ENCODE data around the gene SERPINA12. TPM values are rescaled to one million over a fixed set of nuclear protein-coding genes. Genes with fewer than 3 reads are reported as not detected.

SERPINA12 gene
- total RNA-seq, 1 donor from 2014 or later = not detected

GRCh38 chr14:94548999-94549985 lies 40.0 kb upstream of the SERPINA12 start:
- Histone ChIP-seq H3K4me3 (ENCODE audit: low read depth, low read length) (no peak overlapping the region), H3K27me3 (ENCODE audit: control insufficient read depth, insufficient read depth, low read length) (no peaks in the 10 kb centered on the region), H3K36me3 (ENCODE audit: control insufficient read depth, insufficient read depth, low read length) (no peaks in the 10 kb centered on the region)
- DNase-seq (ENCODE audit: low read depth) = peak; percentile 9
- TF ChIP-seq CTCF (IDR thresholded peaks at IDR 0.05; ENCODE audit: insufficient read depth, low read length, poor library complexity, severe bottlenecking) = peak; percentile 86

- Histone ChIP-seq H3K36me3 (ENCODE audit: control insufficient read depth, insufficient read depth, low read length) (no peaks in the 10 kb centered on the region), H3K4me3 (ENCODE audit: low read depth, low read length) (no peak overlapping the region), H3K27me3 (ENCODE audit: control insufficient read depth, insufficient read depth, low read length) (no peaks in the 10 kb centered on the region)
- no peak for TF ChIP-seq CTCF (IDR thresholded peaks at IDR 0.05; ENCODE audit: insufficient read depth, low read length, poor library complexity, severe bottlenecking)
- DNase-seq (ENCODE audit: low read depth) = no peak
Measured at GRCh38 chr14:94548131-94548998, 39.1 kb upstream of the SERPINA12 start.

GRCh38 chr14:94547726-94548125 lies 38.5 kb upstream of the SERPINA12 start:
- no peak overlapping the region for H3K4me3 ChIP-seq (ENCODE audit: low read depth, low read length)
- TF ChIP-seq CTCF (IDR thresholded peaks at IDR 0.05; ENCODE audit: insufficient read depth, low read length, poor library complexity, severe bottlenecking) = no peak
- DNase-seq (ENCODE audit: low read depth) = no peak
- H3K36me3 ChIP-seq (ENCODE audit: control insufficient read depth, insufficient read depth, low read length) = no peaks in the 10 kb centered on the region
- H3K27me3 ChIP-seq (ENCODE audit: control insufficient read depth, insufficient read depth, low read length) = no peaks in the 10 kb centered on the region

- H3K36me3 ChIP-seq (ENCODE audit: control insufficient read depth, insufficient read depth, low read length) = no peaks in the 10 kb centered on the region
- TF ChIP-seq CTCF (IDR thresholded peaks at IDR 0.05; ENCODE audit: insufficient read depth, low read length, poor library complexity, severe bottlenecking) = no peak
- H3K4me3 ChIP-seq (ENCODE audit: low read depth, low read length) = no peak overlapping the region
- DNase-seq (ENCODE audit: low read depth) = no peak
- no peaks in the 10 kb centered on the region for H3K27me3 ChIP-seq (ENCODE audit: control insufficient read depth, insufficient read depth, low read length)
Measured at GRCh38 chr14:94547151-94547680, 37.9 kb upstream of the SERPINA12 start.

GRCh38 chr14:94545131-94545841 lies 36.0 kb upstream of the SERPINA12 start:
- Histone ChIP-seq H3K27me3 (ENCODE audit: control insufficient read depth, insufficient read depth, low read length) (no peaks in the 10 kb centered on the region), H3K4me3 (ENCODE audit: low read depth, low read length) (no peak overlapping the region), H3K36me3 (ENCODE audit: control insufficient read depth, insufficient read depth, low read length) (no peaks in the 10 kb centered on the region)
- no peak for TF ChIP-seq CTCF (IDR thresholded peaks at IDR 0.05; ENCODE audit: insufficient read depth, low read length, poor library complexity, severe bottlenecking)
- no peak for DNase-seq (ENCODE audit: low read depth)

Measured in kidney epithelial cell (primary cell).